ENCODE data around the gene MAGEA1.
"Not testable (repeated sequence)": the region's sequence is repeated elsewhere in the genome, so short reads cannot be mapped to it uniquely, and the experiment has no call there.

GRCh38 chrX:153146288-153146687 lies 32.8 kb upstream of the MAGEA1 start:
- TF ChIP-seq PATZ1 (CRISPR knock-in tag; IDR thresholded peaks at IDR 0.05; ENCODE audit: borderline replicate concordance); ZNF8 (CRISPR knock-in tag; IDR thresholded peaks at IDR 0.05); ISL1 (CRISPR knock-in tag; IDR thresholded peaks at IDR 0.05); SNAI2 (CRISPR knock-in tag; IDR thresholded peaks at IDR 0.05); POU6F1 (CRISPR knock-in tag; IDR thresholded peaks at IDR 0.05; ENCODE audit: borderline replicate concordance, low read depth); RARB (CRISPR knock-in tag; IDR thresholded peaks at IDR 0.05); OSR1 (CRISPR knock-in tag; IDR thresholded peaks at IDR 0.05): not testable (repeated sequence)
